K562 (cell line): ENCODE results near the gene PNPLA2. TPM values are rescaled to one million over a fixed set of nuclear protein-coding genes. Genes with fewer than 3 reads are reported as not detected.

Experiments used
- FOXK1 ChIP-seq: sonication (generic); formaldehyde crosslinking; IDR thresholded peaks from 2 replicates; pipeline ENCODE4 v1.8.0; 2022; ENCODE audit warnings: missing genetic modification reagents, mild to moderate bottlenecking, borderline replicate concordance
- HDAC1 ChIP-seq, 2 experiments: fragments of 450-650 bp; IDR thresholded peaks; 2 replicates each; pipeline ENCODE4 v1.6.1; 2016 to 2017; ENCODE audit warnings: inconsistent platforms in 1 of 2, mild to moderate bottlenecking in 1 of 2, moderate library complexity in 1 of 2
- NR2C1 ChIP-seq, 2 experiments: fragments of 450-650 bp; IDR thresholded peaks; 2 replicates each; pipeline ENCODE4 v1.6.1; 2017; ENCODE audit warnings: mild to moderate bottlenecking in 2 of 2, antibody characterized with exemption in 1 of 2, inconsistent platforms in 1 of 2, missing compliant biosample characterization in 1 of 2, missing genetic modification characterization in 1 of 2
- NRF1 ChIP-seq, 2 experiments: fragments of 450-650 bp; IDR thresholded peaks in 1 of 2; conservative IDR thresholded peaks in 1 of 2; 2 replicates each; pipeline ENCODE4 v1.6.1; 2014; ENCODE audit warnings: mild to moderate bottlenecking in 2 of 2
- TBP ChIP-seq: optimal IDR thresholded peaks from 2 replicates; pipeline ENCODE3; 2011; ENCODE audit warnings: low read depth, low read length, improper control_type of control experiment
- U2AF1 ChIP-seq: fragments of 200-400 bp; formaldehyde crosslinking; optimal IDR thresholded peaks from 2 replicates; pipeline ENCODE3; 2017; ENCODE audit warnings: mild to moderate bottlenecking, low read depth, low read length, moderate library complexity
- YY1 ChIP-seq, 3 experiments: IDR thresholded peaks; 2 replicates each; pipeline ENCODE4 v1.6.1; 2011; ENCODE audit warnings: low read length in 2 of 3, mild to moderate bottlenecking in 2 of 3, moderate library complexity in 2 of 3, borderline replicate concordance in 1 of 3, control low read depth in 1 of 3, low read depth in 1 of 3; ENCODE audit not compliant: insufficient read depth in 3 of 3, insufficient replicate concordance in 2 of 3, control insufficient read depth in 1 of 3, insufficient read length in 1 of 3; ENCODE audit errors: extremely low read depth in 1 of 3
- ZKSCAN1 ChIP-seq: fragments of 150-350 bp; IDR thresholded peaks from 2 replicates; pipeline ENCODE4 v1.6.1; 2016; ENCODE audit warnings: low read depth, low read length
- ZSCAN29 ChIP-seq: fragments of 450-650 bp; IDR thresholded peaks from 2 replicates; pipeline ENCODE4 v1.6.1; 2017
- polyA plus RNA-seq, 8 experiments: library from polyadenylated mRNA; depleted of rRNA in 4 of 8; stranded (reverse) in 5 of 8; unstranded in 3 of 8; fragments of >200 nt; fragmentation: Nextera tagmentation in 2 of 8; fragmentation: Illumina TruSeq in 1 of 8; extraction: Ambion mirVana in 2 of 8; extraction: Trizol in 1 of 8; gene quantifications; 2 replicates each; pipeline versions ENCODE4 v1.2.1 to v1.2.3, GENCODE V29; 2011 to 2014; ENCODE audit warnings: inconsistent platforms in 1 of 8, missing spikeins in 1 of 8
- total RNA-seq, 7 experiments: library from RNA; depleted of rRNA in 6 of 7; stranded (reverse); fragments of >200 nt in 6 of 7; fragmentation: Illumina TruSeq in 2 of 7; extraction: Trizol in 2 of 7; gene quantifications; 2 replicates each; pipeline versions ENCODE4 v1.2.1 to v1.2.3, GENCODE V29; 2011 to 2021; ENCODE audit warnings: low replicate concordance in 1 of 7
- TF ChIP-seq, protein P1 (sequence below): sonication (generic); formaldehyde crosslinking; IDR thresholded peaks from 2 replicates; pipeline ENCODE4 v1.8.0; 2022; ENCODE audit warnings: mild to moderate bottlenecking, missing genetic modification reagents, borderline replicate concordance
- TF ChIP-seq, protein P2 (sequence below): fragments of 200-800 bp; sonication (Bioruptor generic); IDR thresholded peaks from 2 replicates; pipeline ENCODE4 v1.6.1; 2017; ENCODE audit warnings: missing genetic modification characterization, missing compliant biosample characterization
- TF ChIP-seq, protein P3 (sequence below): fragments of 450-650 bp; IDR thresholded peaks from 2 replicates; pipeline ENCODE4 v1.6.1; 2018; ENCODE audit not compliant: partially characterized antibody
- TF ChIP-seq, protein P4 (sequence below): fragments of 250-450 bp; sonication (Bioruptor Pico); IDR thresholded peaks from 2 replicates; pipeline ENCODE4 v1.8.0; 2022; ENCODE audit warnings: moderate library complexity, mild to moderate bottlenecking, inconsistent platforms
- TF ChIP-seq, protein P5 (sequence below): fragments of 250-450 bp; sonication (Bioruptor Pico); IDR thresholded peaks from 2 replicates; pipeline ENCODE4 v1.8.0; 2022; ENCODE audit warnings: moderate library complexity, mild to moderate bottlenecking, inconsistent platforms
- TF ChIP-seq, protein P6 (sequence below), 2 experiments: fragments of 250-450 bp in 1 of 2; fragments of 450-650 bp in 1 of 2; sonication (Bioruptor Pico) in 1 of 2; IDR thresholded peaks; 2 replicates each; pipeline versions ENCODE4 v1.6.1 to v1.8.0; 2016 to 2021; ENCODE audit warnings: mild to moderate bottlenecking in 2 of 2, moderate library complexity in 2 of 2, missing compliant biosample characterization in 1 of 2, missing genetic modification characterization in 1 of 2

PNPLA2 gene
- total and polyA plus RNA-seq, 9 of the 15 experiments (the other 6 are each of a cell fraction or from before 2014, with no cell fraction given), result 0.39 to 87.1 (median 8.4) TPM

DNA sequence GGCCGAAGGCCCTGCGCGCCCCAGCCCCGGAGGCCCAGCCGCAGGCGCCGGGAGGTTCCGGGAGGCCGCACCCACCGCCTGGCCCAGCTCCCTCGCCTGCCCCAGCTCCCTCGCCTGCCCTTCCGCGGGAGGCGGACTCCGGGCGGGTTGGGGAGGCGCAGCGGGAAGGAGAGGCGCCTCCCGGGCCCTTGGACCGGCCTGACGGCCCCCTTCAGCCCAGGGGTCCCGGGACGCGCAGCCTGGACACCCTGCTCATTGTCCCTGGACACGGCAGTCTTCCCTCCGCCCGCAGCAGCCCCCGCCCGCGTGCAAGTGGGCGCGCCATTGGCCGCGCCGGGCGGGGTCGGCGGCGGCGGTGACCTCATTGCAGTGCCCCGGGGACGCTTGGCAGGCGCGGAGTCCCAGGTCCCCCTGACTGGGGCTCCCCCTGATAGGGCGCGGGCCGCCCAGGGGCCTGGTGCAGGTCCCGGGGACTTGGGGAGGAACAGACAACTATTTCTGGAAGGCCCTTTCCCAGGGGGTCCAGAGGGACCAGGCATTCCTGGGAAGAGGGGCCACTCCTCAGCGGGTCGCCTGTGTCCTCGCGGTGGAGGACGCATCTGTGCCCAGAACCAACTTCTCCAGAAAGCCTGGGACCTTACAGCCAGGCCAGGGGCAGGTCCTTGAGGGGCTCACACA lies 14.5 kb downstream of the PNPLA2 start (continued):
- TF ChIP-seq, protein P1, sequence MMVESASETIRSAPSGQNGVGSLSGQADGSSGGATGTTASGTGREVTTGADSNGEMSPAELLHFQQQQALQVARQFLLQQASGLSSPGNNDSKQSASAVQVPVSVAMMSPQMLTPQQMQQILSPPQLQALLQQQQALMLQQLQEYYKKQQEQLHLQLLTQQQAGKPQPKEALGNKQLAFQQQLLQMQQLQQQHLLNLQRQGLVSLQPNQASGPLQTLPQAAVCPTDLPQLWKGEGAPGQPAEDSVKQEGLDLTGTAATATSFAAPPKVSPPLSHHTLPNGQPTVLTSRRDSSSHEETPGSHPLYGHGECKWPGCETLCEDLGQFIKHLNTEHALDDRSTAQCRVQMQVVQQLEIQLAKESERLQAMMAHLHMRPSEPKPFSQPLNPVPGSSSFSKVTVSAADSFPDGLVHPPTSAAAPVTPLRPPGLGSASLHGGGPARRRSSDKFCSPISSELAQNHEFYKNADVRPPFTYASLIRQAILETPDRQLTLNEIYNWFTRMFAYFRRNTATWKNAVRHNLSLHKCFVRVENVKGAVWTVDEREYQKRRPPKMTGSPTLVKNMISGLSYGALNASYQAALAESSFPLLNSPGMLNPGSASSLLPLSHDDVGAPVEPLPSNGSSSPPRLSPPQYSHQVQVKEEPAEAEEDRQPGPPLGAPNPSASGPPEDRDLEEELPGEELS (CRISPR knock-in tag), result peak; percentile 25; the same call in 1 of the 2 replicates
- peak; percentile 27 for TF ChIP-seq TBP
- no peak for TF ChIP-seq ZSCAN29
- TF ChIP-seq NRF1 (conservative IDR thresholded peaks at IDR 0.05 in 1 of 2, IDR thresholded peaks at IDR 0.05 in 1 of 2), result peak in 1 of 2 experiments; percentile 27; a peak in 1 of 4 replicates
- TF ChIP-seq FOXK1 (CRISPR knock-in tag), result no peak
- TF ChIP-seq ZKSCAN1, result no peak
- TF ChIP-seq, protein P2, sequence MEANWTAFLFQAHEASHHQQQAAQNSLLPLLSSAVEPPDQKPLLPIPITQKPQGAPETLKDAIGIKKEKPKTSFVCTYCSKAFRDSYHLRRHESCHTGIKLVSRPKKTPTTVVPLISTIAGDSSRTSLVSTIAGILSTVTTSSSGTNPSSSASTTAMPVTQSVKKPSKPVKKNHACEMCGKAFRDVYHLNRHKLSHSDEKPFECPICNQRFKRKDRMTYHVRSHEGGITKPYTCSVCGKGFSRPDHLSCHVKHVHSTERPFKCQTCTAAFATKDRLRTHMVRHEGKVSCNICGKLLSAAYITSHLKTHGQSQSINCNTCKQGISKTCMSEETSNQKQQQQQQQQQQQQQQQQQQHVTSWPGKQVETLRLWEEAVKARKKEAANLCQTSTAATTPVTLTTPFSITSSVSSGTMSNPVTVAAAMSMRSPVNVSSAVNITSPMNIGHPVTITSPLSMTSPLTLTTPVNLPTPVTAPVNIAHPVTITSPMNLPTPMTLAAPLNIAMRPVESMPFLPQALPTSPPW, result peak; percentile 81
- TF ChIP-seq NR2C1 (IDR thresholded peaks at IDR 0.05), result no peak
- TF ChIP-seq NR2C1 (tag; IDR thresholded peaks at IDR 0.05), result no peak
- peak in 1 of 2 experiments; percentile 60; a peak in 1 of 4 replicates for TF ChIP-seq HDAC1 (IDR thresholded peaks at IDR 0.05)
- TF ChIP-seq U2AF1, result peak; percentile 36
- peak in 2 of 3 experiments; percentile 81 to 90 for TF ChIP-seq YY1 (IDR thresholded peaks at IDR 0.05; ENCODE audit: borderline replicate concordance in 1 of 3, control insufficient read depth in 1 of 3, extremely low read depth in 1 of 3, insufficient read depth in 3 of 3, insufficient read length in 1 of 3, insufficient replicate concordance in 2 of 3, low read depth in 1 of 3, low read length in 2 of 3)
- TF ChIP-seq, protein P3, sequence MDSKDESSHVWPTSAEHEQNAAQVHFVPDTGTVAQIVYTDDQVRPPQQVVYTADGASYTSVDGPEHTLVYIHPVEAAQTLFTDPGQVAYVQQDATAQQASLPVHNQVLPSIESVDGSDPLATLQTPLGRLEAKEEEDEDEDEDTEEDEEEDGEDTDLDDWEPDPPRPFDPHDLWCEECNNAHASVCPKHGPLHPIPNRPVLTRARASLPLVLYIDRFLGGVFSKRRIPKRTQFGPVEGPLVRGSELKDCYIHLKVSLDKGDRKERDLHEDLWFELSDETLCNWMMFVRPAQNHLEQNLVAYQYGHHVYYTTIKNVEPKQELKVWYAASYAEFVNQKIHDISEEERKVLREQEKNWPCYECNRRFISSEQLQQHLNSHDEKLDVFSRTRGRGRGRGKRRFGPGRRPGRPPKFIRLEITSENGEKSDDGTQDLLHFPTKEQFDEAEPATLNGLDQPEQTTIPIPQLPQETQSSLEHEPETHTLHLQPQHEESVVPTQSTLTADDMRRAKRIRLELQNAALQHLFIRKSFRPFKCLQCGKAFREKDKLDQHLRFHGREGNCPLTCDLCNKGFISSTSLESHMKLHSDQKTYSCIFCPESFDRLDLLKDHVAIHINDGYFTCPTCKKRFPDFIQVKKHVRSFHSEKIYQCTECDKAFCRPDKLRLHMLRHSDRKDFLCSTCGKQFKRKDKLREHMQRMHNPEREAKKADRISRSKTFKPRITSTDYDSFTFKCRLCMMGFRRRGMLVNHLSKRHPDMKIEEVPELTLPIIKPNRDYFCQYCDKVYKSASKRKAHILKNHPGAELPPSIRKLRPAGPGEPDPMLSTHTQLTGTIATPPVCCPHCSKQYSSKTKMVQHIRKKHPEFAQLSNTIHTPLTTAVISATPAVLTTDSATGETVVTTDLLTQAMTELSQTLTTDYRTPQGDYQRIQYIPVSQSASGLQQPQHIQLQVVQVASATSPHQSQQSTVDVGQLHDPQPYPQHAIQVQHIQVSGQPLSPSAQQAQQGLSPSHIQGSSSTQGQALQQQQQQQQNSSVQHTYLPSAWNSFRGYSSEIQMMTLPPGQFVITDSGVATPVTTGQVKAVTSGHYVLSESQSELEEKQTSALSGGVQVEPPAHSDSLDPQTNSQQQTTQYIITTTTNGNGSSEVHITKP, result peak; percentile 13
- TF ChIP-seq, protein P4, sequence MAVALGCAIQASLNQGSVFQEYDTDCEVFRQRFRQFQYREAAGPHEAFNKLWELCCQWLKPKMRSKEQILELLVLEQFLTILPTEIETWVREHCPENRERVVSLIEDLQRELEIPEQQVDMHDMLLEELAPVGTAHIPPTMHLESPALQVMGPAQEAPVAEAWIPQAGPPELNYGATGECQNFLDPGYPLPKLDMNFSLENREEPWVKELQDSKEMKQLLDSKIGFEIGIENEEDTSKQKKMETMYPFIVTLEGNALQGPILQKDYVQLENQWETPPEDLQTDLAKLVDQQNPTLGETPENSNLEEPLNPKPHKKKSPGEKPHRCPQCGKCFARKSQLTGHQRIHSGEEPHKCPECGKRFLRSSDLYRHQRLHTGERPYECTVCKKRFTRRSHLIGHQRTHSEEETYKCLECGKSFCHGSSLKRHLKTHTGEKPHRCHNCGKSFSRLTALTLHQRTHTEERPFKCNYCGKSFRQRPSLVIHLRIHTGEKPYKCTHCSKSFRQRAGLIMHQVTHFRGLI (CRISPR knock-in tag), result no peak
- TF ChIP-seq, protein P5, sequence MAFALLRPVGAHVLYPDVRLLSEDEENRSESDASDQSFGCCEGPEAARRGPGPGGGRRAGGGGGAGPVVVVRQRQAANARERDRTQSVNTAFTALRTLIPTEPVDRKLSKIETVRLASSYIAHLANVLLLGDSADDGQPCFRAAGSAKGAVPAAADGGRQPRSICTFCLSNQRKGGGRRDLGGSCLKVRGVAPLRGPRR, result no peak
- TF ChIP-seq, protein P6, sequence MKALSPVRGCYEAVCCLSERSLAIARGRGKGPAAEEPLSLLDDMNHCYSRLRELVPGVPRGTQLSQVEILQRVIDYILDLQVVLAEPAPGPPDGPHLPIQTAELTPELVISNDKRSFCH (CRISPR knock-in tag; IDR thresholded peaks at IDR 0.05), result no peak
- TF ChIP-seq, protein P6 (tag; IDR thresholded peaks at IDR 0.05), result no peak
